GM19324 (cell line): ENCODE data around the gene SPG7.

ENCODE experiments used
- ATAC-seq: cut with Tn5 transposase; IDR thresholded peaks from one replicate; pipeline ENCODE4 v1.9.1; 2021; ENCODE audit warnings: mild to moderate bottlenecking, moderate library complexity; ENCODE audit not compliant: unreplicated experiment, low FRiP score

Gene SPG7

GRCh38 chr16:89484923-89485679 is 23.1 kb upstream of the SPG7 start:
- no peak for ATAC-seq

GRCh38 chr16:89485701-89486246 is 22.4 kb upstream of the SPG7 start:
- ATAC-seq = no peak

- ATAC-seq = no peak
These were observed 18.9 kb upstream of the SPG7 start for GRCh38 chr16:89489040-89489897.

- no peak for ATAC-seq
These were observed 18.2 kb upstream of the SPG7 start for GRCh38 chr16:89489898-89490438.

- peak; percentile 83 for ATAC-seq
These were observed 17.6 kb upstream of the SPG7 start, which contains the start of gene ANKRD11 for GRCh38 chr16:89490439-89491237. ANKRD11 (minus strand) TSS chr16:89490561; CDS start chr16:89317019, 173,542 bp downstream.

GRCh38 chr16:89491238-89491869 is 16.8 kb upstream of the SPG7 start:
- ATAC-seq = no peak

GRCh38 chr16:89491974-89492687 is 16.1 kb upstream of the SPG7 start:
- ATAC-seq = no peak

GRCh38 chr16:89493776-89494175 is 14.4 kb upstream of the SPG7 start:
- no peak for ATAC-seq

GRCh38 chr16:89495121-89495520 is 13.1 kb upstream of the SPG7 start:
- ATAC-seq = no peak

GRCh38 chr16:89498839-89499238 is 9.4 kb upstream of the SPG7 start:
- no peak for ATAC-seq

- ATAC-seq = no peak
These were observed 8.4 kb upstream of the SPG7 start for GRCh38 chr16:89499767-89500166.

- no peak for ATAC-seq
These were observed 5.9 kb upstream of the SPG7 start for GRCh38 chr16:89502081-89502843.

GRCh38 chr16:89504091-89504490 is 4.1 kb upstream of the SPG7 start:
- ATAC-seq = no peak

- ATAC-seq = no peak
These were observed 2.7 kb upstream of the SPG7 start for GRCh38 chr16:89505204-89506112.

- ATAC-seq = no peak
These were observed 2.1 kb upstream of the SPG7 start for GRCh38 chr16:89506113-89506504.

GRCh38 chr16:89506791-89507191 is 1.4 kb upstream of the SPG7 start:
- ATAC-seq = no peak

GRCh38 chr16:89507214-89507833 is 879 bp upstream of the SPG7 start:
- peak; percentile 4 for ATAC-seq
